HepG2 (cell line): ENCODE data around the gene VWCE. TPM values are rescaled to one million over a fixed set of nuclear protein-coding genes. Genes with fewer than 3 reads are reported as not detected.

ENCODE experiments used
- CBX5 ChIP-seq: sonication (generic); formaldehyde crosslinking; IDR thresholded peaks from 2 replicates; pipeline ENCODE4 v1.4.0; 2020; ENCODE audit warnings: missing genetic modification reagents, borderline replicate concordance
- GATA4 ChIP-seq: sonication (generic); IDR thresholded peaks from 2 replicates; pipeline ENCODE4 v1.6.1; 2016; ENCODE audit warnings: antibody characterized with exemption, low read depth, borderline replicate concordance
- HNF1A ChIP-seq, 2 experiments: sonication (generic) in 1 of 2; formaldehyde crosslinking in 1 of 2; IDR thresholded peaks; 2 replicates each; pipeline versions ENCODE4 v1.4.0 to v1.6.1; 2016 to 2020; ENCODE audit warnings: borderline replicate concordance in 1 of 2, low read depth in 1 of 2, mild to moderate bottlenecking in 1 of 2, missing genetic modification reagents in 1 of 2
- IRX3 ChIP-seq: sonication (generic); formaldehyde crosslinking; IDR thresholded peaks from 2 replicates; pipeline ENCODE4 v1.8.1; 2023; ENCODE audit warnings: mild to moderate bottlenecking, low read depth, missing genetic modification reagents, borderline replicate concordance
- KDM2A ChIP-seq: sonication (generic); formaldehyde crosslinking; IDR thresholded peaks from 2 replicates; pipeline ENCODE4 v1.4.0; 2020; ENCODE audit warnings: low read depth, missing genetic modification reagents, borderline replicate concordance
- MXD4 ChIP-seq: IDR thresholded peaks from 2 replicates; pipeline ENCODE4 v1.6.1; 2016; ENCODE audit warnings: mild to moderate bottlenecking, missing biosample characterization, missing genetic modification reagents
- NCOA2 ChIP-seq: sonication (generic); formaldehyde crosslinking; IDR thresholded peaks from 2 replicates; pipeline ENCODE4 v1.8.0; 2022; ENCODE audit warnings: inconsistent platforms
- NFAT5 ChIP-seq: sonication (generic); formaldehyde crosslinking; IDR thresholded peaks from 2 replicates; pipeline ENCODE4 v1.4.0; 2020; ENCODE audit warnings: missing genetic modification reagents
- PAWR ChIP-seq: sonication (generic); formaldehyde crosslinking; IDR thresholded peaks from 2 replicates; pipeline ENCODE4 v1.4.0; 2020; ENCODE audit warnings: missing genetic modification reagents, mild to moderate bottlenecking, borderline replicate concordance
- YEATS2 ChIP-seq: sonication (generic); formaldehyde crosslinking; IDR thresholded peaks from 2 replicates; pipeline ENCODE4 v1.4.0; 2020; ENCODE audit warnings: missing genetic modification reagents, borderline replicate concordance
- ZNF251 ChIP-seq: sonication (generic); formaldehyde crosslinking; IDR thresholded peaks from 2 replicates; pipeline ENCODE4 v1.9.0; 2021; ENCODE audit warnings: mild to moderate bottlenecking, missing genetic modification reagents
- ZNF333 ChIP-seq: sonication (generic); formaldehyde crosslinking; IDR thresholded peaks from 2 replicates; pipeline ENCODE4 v1.4.0; 2020; ENCODE audit warnings: mild to moderate bottlenecking, missing genetic modification reagents, borderline replicate concordance
- ZNF33B ChIP-seq: sonication (generic); formaldehyde crosslinking; IDR thresholded peaks from 2 replicates; pipeline ENCODE4 v1.5.1; 2020; ENCODE audit warnings: mild to moderate bottlenecking, missing genetic modification reagents
- ZNF547 ChIP-seq: sonication (generic); formaldehyde crosslinking; IDR thresholded peaks from 2 replicates; pipeline ENCODE4 v1.5.1; 2020; ENCODE audit warnings: mild to moderate bottlenecking, missing genetic modification reagents
- ZNF703 ChIP-seq: sonication (generic); formaldehyde crosslinking; IDR thresholded peaks from 2 replicates; pipeline ENCODE4 v1.5.1; 2020; ENCODE audit warnings: missing genetic modification reagents, mild to moderate bottlenecking, moderate library complexity, borderline replicate concordance
- ZNF800 ChIP-seq: sonication (generic); formaldehyde crosslinking; IDR thresholded peaks from 2 replicates; pipeline ENCODE4 v1.4.0; 2020; ENCODE audit warnings: missing genetic modification reagents
- polyA plus RNA-seq, 8 experiments: library from polyadenylated mRNA; depleted of rRNA in 3 of 8; stranded (reverse) in 7 of 8; unstranded in 1 of 8; fragments of >200 nt; fragmentation: Illumina TruSeq in 4 of 8; extraction: Trizol in 4 of 8; gene quantifications; 2 replicates each; pipeline versions ENCODE4 v1.2.1 to v1.2.3, GENCODE V29; 2011 to 2016; ENCODE audit warnings: low read depth in 4 of 8, missing spikeins in 1 of 8, mixed read lengths in 1 of 8; ENCODE audit not compliant: insufficient read depth in 1 of 8
- total RNA-seq, 5 experiments: library from RNA; depleted of rRNA; stranded (reverse); fragments of >200 nt; fragmentation: Illumina TruSeq; extraction: Trizol; gene quantifications; 2 replicates each; pipeline ENCODE4 v1.2.3, GENCODE V29; 2016; ENCODE audit warnings: low read depth in 1 of 5

VWCE gene
- total and polyA plus RNA-seq, 2 of the 13 experiments (the other 11 are each of a cell fraction or from before 2014, with no cell fraction given) = 27.6 to 58.3 TPM

- TF ChIP-seq HNF1A (IDR thresholded peaks at IDR 0.05; ENCODE audit: low read depth) = no peak
- TF ChIP-seq HNF1A (CRISPR knock-in tag; IDR thresholded peaks at IDR 0.05; ENCODE audit: borderline replicate concordance) = peak; percentile 60; the same call in 1 of the 2 replicates
- no peak for TF ChIP-seq ZNF251 (CRISPR knock-in tag)
- peak; percentile 65 for TF ChIP-seq ZNF800
- peak; percentile 65; the same call in 1 of the 2 replicates for TF ChIP-seq GATA4
- TF ChIP-seq ZNF333 (CRISPR knock-in tag) = no peak
- peak; percentile 77 for TF ChIP-seq ZNF547
- no peak; the same call in 1 of the 2 replicates for TF ChIP-seq IRX3
- TF ChIP-seq YEATS2 = peak; percentile 53; the same call in 1 of the 2 replicates
- no peak; the same call in 1 of the 2 replicates for TF ChIP-seq NCOA2
- TF ChIP-seq KDM2A = peak; percentile 92
- no peak; the same call in 1 of the 2 replicates for TF ChIP-seq NFAT5 (CRISPR knock-in tag)
- TF ChIP-seq PAWR (CRISPR knock-in tag) = no peak
- peak; percentile 71 for TF ChIP-seq MXD4 (CRISPR knock-in tag)
- TF ChIP-seq ZNF703 (CRISPR knock-in tag) = no peak; the same call in 1 of the 2 replicates
- no peak; the same call in 1 of the 2 replicates for TF ChIP-seq ZNF33B (CRISPR knock-in tag)
- TF ChIP-seq CBX5 = peak; percentile 2; the same call in 1 of the 2 replicates
Observed at GRCh38 chr11:61294717-61295595, at the start of gene VWCE (continued).
